ENCODE results near the gene DYRK2. TPM values are rescaled to one million over a fixed set of nuclear protein-coding genes. Genes with fewer than 3 reads are reported as not detected.

DYRK2 gene
- total RNA-seq, 1 donor: 20.7 TPM

DNA sequence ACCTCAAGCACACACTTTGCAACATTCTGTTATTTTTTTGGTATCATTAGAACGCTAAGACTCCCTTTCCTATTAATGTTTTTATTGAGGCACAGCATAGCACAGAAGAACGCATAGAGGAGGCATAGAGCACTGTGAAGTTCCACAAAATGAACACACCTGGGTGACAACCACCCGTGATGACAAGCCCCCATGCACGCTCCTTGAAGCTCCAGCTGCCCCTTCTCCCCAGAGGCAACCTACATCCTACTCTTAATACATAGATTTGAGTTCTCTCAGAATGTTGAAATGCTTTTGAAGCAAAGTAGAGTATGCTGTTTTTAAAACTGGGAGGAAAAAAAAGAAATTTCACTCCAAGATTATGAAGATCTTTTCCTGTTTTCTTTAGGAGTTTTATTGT is 55.5 kb downstream of the DYRK2 start:
- no peak overlapping the region for H3K4me3 ChIP-seq (ENCODE audit: low read depth, low read length)
- TF ChIP-seq, protein P1, sequence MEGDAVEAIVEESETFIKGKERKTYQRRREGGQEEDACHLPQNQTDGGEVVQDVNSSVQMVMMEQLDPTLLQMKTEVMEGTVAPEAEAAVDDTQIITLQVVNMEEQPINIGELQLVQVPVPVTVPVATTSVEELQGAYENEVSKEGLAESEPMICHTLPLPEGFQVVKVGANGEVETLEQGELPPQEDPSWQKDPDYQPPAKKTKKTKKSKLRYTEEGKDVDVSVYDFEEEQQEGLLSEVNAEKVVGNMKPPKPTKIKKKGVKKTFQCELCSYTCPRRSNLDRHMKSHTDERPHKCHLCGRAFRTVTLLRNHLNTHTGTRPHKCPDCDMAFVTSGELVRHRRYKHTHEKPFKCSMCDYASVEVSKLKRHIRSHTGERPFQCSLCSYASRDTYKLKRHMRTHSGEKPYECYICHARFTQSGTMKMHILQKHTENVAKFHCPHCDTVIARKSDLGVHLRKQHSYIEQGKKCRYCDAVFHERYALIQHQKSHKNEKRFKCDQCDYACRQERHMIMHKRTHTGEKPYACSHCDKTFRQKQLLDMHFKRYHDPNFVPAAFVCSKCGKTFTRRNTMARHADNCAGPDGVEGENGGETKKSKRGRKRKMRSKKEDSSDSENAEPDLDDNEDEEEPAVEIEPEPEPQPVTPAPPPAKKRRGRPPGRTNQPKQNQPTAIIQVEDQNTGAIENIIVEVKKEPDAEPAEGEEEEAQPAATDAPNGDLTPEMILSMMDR (IDR thresholded peaks at IDR 0.05; ENCODE audit: insufficient read depth, low read depth, low read length): no peak
- DNase-seq (ENCODE audit: low read depth): no peak

DNA sequence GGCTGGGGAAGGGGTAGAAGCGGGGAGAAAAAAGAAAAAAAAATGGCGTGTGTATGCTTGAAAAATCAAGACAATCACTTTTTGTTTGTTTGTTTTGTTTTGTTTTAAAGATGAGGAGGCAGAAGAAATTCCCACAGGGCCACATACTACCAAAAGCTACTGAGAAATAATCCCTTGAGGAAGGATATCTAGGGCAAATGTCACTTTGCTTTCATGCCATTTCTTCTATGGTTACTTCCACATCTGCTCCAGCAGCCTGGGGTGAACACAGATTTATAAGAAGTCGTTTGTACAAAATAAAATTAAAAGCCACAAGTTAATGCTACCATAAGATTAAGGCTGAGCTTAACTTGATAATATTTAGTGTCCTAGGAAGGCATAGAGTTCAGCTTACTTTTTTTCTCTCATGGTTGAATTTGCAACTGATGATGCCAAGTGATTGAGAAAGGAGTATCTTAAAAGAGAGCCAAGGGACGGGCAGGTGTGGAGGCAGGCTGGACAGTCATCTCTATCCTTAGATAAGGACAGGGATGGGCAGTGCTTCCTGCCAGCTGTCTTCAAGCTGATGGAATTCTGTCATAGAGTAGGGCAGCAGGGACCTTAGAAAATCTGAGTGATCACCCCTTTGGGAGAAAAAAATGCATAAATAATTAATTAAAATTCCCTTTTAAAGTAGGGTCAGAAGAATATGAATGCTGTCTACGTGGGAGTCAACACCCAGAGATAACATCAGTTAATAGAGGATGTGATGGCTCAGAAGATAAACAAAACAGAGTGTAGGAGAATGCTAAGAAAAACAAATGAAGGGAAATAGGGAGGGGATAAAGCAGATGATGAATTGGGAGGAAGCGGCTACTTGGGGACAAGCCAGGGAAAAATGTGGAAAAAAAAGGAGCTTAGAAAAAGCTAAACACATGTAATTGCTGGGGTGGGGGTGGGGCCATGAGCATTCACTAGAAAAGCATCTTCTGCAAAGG is 57.1 kb downstream of the DYRK2 start:
- DNase-seq (ENCODE audit: low read depth): peak; percentile 82
- TF ChIP-seq, protein P1 (IDR thresholded peaks at IDR 0.05; ENCODE audit: insufficient read depth, low read depth, low read length): no peak
- no peak overlapping the region for H3K4me3 ChIP-seq (ENCODE audit: low read depth, low read length)

DNA sequence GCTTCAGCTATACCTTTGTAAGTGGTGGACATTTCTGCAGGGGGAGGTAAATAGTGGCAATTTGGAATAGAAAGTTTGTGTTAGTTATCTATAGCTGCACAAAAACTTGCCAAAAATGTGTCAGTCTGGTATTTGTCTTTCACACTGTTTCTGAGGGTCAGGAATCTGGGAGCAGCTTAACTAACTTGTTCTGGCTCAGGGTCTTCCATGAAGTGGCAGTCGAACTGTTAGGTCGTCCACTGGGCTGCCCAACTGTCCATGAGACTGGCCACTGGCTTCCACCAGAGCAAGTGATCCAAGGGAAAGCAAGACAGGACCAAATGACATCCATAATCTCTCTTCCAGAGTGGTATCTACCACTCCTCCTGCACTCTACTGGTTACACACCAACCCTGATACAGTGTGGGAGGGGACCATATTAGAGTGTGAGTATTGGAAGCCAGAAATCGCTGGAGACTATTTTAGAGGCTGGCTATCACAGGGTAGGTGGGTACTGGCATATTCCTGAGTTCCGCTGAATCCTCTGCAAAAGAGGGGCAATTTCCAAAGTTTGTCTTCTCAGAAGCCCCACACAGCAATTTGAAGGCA is 60.9 kb downstream of the DYRK2 start:
- DNase-seq (ENCODE audit: low read depth): no peak
- TF ChIP-seq, protein P1 (IDR thresholded peaks at IDR 0.05; ENCODE audit: insufficient read depth, low read depth, low read length): no peak
- no peak overlapping the region for H3K4me3 ChIP-seq (ENCODE audit: low read depth, low read length)

DNA sequence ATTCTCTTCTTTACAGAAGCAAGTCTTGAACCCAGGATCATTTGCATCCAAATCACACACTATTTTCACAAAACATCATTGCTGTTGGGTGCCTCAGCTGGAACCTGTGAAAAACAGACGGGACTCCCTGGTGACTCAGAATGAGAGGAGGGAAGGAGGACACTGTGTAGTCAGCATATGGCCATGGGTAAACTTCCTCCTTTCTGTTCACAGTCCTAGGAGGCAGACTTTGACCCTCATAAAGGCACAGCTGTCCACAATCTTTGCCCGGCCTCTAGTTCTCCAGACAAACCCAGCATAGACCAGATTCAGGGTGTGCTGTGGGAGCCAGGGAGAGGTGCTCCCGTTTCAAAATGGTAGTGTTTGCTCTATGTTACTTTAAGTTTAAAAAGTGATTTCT is 62.0 kb downstream of the DYRK2 start:
- no peak overlapping the region for H3K4me3 ChIP-seq (ENCODE audit: low read depth, low read length)
- TF ChIP-seq, protein P1 (IDR thresholded peaks at IDR 0.05; ENCODE audit: insufficient read depth, low read depth, low read length): no peak
- DNase-seq (ENCODE audit: low read depth): peak; percentile 71

DNA sequence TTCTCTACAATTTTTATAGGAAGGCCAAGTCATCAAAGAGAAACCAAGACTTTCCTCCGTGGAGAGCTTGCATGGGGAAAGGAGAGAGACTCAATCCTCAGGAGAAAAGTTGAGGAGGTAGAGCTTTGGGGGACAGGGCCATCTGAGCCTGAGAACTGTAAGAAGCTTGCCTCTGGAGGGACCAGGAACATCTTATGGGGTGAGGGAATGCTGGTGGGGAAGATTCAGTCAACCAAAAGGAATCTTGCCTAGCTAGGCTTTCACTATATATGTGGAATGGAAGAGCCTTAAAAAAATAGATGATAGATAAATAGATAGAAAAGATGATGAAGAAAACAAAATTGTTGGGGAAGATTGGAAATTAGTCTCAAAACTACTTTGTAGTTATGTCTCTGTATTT is 63.5 kb downstream of the DYRK2 start:
- DNase-seq (ENCODE audit: low read depth): no peak
- H3K4me3 ChIP-seq (ENCODE audit: low read depth, low read length): no peak overlapping the region
- TF ChIP-seq, protein P1 (IDR thresholded peaks at IDR 0.05; ENCODE audit: insufficient read depth, low read depth, low read length): no peak

DNA sequence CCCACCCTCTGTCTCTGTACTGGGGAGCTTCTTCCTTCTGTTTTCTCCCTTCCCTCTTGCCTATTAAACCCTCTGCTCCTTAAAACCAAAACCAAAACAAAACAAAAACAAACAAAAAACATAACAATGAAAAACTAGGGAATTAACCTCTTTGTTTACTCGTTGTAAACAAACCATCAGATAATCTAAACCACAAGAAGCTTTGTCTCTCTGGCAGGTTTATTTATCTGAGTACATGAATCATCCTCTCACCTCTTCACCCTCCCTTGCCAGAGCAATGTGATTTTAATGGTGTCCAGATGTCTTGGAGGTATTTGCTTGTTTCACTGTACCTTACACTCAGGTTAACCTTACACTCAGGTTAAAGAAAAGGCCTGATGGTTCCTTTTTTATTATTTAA is 66.1 kb downstream of the DYRK2 start:
- TF ChIP-seq, protein P1 (IDR thresholded peaks at IDR 0.05; ENCODE audit: insufficient read depth, low read depth, low read length): no peak
- peak; percentile 29 for DNase-seq (ENCODE audit: low read depth)

More for the DNA sequence above, 66.1 kb downstream of the DYRK2 start:
- H3K4me3 ChIP-seq (ENCODE audit: low read depth, low read length): no peak overlapping the region
